ENCODE data around the gene FCN3. TPM values are rescaled to one million over a fixed set of nuclear protein-coding genes. Genes with fewer than 3 reads are reported as not detected.
"Not testable (repeated sequence)": the region's sequence is repeated elsewhere in the genome, so short reads cannot be mapped to it uniquely, and the experiment has no call there.

Gene FCN3
- total RNA-seq = 51.9 TPM
- long read RNA-seq, transcript FCN3-202 (7 exons, 997 nt) = minor isoform, 13 of 122 reads
- long read RNA-seq, transcript FCN3-201 (8 exons, 1,030 nt) = major isoform, 79 of 122 reads
- long read RNA-seq, partial matches to known transcripts = 15 of 122 reads
- long read RNA-seq, other reads (novel, unspliced or antisense) = 15 of 122 reads

DNA sequence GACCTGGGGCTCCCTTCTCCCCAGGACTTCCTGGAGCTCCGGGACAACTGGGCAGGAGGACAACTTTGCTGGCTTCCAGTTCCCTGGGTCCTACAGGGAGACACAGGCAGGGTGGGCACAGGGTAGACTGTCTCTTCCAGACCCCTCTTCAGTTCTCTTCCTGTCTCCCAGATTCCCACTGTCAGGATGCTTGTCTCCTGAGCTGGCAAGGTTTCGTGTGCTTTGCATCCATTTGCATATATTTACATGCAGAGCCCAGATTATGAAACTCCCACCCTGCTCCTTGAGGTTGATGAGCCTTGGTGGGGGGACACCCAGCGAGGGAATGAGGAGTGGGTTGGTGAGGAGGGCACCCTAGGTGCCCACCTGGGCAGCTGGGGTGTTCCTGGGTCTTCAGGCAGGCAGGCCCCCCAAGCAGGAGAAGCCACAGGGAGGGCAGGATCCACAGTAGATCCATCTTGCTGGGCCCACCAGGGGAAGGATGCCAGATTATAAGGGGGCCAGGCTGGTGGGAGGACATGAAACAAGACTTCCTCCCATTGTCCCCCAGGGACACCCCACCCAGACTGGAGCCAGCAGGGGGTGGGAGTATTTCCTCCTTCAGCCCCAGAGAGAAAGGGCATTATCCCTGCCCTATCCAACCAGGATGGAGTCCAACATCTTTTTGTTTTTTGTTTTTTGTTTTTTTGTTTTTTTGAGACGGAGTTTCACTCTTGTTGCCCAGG lies at the start of gene FCN3:
FCN3 (minus strand) TSS at position 463 of the 725 bp plus-strand sequence; CDS start at position 457, 6 bp downstream.
- no peak for DNase-seq (ENCODE audit: low spot score)

DNA sequence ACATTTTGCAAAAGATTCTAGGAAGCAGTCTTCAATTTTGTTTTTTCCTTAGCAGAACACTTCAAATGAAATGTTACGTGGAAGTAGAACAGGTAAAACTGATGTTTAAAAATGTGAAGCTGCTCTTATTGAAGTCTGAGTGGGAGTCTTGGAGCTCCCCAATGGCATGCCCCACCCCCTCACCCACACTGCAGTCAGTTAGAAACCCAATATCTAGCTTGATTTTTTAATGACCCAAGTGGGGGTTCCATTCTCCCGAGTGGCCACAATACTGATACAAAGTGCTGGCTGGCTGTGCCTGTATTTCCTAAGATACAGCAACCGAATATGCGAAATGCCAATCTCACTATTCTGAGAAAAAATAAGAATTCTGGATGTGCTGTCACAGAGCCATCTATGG lies 49.1 kb upstream of the FCN3 start:
- DNase-seq (ENCODE audit: low spot score) = no peak

DNA sequence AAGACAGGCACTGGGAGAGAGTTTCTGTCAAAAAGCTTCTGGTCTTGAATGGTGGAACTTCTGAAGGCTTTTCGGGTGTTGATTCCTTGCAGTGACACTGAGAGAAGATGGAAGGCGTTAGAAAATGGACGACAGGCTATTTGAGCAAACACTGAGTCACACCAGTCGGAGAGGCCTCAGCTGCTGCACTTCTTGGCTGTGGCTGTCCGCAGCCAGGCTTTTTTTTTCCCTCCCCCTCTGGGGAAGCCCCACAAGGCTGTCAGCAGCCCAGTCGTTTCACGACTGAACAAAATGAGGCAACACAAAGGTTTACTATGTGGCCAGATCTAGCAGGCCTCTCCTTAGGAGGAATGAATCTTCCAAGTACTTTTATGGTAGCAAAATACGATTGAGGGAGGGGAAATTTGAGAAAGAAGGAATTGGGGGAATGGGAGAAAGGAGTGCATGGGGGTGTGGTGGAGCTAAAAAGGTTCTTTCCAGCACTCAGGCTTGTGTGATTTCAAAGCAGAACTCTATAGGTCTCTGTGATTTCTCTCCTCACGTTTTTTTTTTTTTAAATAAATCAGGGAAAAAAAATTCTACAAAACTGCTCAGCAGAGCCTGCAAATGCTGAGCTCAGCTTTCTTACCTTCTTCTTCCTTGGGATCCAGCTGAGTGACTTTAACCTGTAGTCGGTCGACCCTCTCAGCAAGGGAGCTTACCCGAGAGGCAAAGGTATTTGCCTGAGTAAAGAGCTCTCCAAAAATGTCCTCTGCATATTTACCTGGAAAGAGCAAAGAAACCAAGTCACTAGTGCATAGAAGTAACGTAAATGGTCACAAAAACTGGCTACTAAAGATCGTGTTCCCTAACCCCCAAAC lies 43.9 kb upstream of the FCN3 start:
- peak; percentile 85 for DNase-seq (ENCODE audit: low spot score)

DNA sequence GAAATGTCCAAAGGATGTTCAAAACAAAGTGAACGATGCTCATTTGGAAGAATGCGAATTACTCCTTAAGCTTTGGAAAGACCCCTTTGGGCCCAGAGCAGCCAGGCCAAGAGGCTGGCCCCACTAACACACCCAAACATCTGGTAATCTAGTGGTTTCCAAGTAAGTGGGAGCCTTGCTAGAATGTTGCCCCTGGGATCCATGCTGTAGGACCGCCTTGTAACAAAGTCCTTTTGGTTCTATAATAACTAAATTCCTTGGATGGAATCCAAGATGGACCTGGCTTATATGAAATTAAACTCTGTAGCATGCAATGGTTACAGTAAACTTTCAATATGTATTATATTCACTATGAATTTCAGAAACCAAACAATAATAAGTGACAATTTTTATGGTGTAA lies 43.1 kb upstream of the FCN3 start:
- no peak for DNase-seq (ENCODE audit: low spot score)

DNA sequence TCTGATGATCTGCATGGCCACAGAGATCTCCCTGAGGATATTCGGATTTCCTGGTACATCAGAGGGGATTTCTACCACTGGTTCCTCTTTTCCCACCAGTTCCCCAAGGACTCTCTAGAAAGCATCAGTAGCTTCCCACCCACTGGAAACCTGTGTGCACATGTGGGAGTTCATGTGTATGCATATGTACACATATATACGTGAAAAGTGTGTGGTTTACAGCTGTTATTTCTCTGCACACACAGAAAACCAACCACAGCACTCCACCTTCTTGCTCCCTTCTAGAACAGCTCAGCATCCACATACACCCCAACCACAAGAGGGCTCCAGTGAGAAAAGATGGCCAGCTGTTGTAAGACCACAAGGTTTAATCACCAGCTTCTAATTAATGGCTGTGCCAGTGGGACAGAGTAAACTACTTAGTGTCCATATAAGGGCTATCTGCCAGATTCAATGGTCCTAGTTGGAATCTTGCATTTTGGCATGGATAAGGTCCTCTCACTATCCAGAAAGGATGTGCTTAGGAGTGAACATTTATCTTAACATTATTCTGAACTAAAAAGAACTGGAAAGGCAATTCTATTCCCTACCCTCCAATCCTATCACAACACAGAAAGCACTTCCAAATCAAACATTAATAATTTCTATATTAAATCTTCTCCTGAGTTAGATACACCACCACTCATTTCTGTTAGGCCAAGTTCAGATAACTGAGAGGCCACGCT lies 41.9 kb upstream of the FCN3 start:
- no peak for DNase-seq (ENCODE audit: low spot score)

DNA sequence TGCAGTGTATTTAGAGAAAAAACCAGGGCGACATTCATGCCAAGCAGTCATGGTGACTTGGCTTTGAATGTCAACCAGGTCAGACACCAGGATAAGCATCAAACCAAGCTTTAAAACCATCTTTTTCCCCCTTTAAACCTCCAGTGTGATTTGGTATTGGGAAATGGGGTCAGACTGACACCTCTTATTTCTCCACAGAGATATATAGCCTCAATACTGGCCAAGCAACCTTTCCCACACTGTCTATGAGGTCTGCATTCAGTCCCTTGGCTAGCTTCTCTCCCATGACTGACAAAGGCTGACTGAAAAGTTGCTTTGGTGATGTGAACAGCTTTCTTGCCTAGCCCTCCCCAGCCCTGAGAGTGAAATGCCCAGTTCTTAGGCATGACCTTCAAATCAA lies 39.5 kb upstream of the FCN3 start:
- DNase-seq (ENCODE audit: low spot score) = no peak

DNA sequence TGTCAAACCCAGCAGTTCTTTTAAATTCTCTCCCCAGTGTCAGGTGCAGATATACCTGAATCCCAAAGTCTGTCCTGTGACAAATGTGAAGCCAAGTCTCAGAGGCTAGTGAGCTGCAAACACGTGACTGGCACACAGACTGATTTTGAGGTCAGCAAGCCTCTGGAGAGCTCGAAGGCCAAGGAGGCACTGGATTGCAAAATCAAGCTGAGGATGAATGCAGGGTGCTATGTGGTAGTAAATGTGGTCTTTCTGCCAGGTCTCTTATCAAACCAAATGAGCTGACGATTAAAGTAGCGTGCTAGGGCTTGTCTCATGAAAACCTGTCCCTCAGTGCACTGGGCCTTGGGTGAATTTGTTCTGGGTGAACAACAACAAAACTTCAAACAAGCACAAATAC lies 38.4 kb upstream of the FCN3 start:
- DNase-seq (ENCODE audit: low spot score) = no peak

DNA sequence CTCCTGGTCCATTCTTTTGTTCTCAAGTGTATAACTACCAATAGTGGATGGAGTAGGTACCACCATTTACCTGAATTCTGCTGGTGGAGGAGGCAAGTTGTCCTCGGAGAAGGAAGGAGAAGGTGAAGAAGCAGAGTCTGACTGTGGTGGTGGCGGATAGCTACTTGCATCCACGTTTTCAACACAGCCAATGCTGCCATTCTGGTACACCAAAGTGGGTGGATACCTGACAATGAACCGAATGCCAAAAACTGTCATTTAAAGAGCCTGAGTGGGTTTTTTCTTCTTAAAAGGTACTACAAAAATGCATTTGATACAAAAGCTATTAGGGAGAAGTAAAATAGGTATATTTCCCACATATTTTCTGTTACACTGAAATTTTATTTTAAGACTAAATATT lies 37.9 kb upstream of the FCN3 start:
- no peak for DNase-seq (ENCODE audit: low spot score)

DNA sequence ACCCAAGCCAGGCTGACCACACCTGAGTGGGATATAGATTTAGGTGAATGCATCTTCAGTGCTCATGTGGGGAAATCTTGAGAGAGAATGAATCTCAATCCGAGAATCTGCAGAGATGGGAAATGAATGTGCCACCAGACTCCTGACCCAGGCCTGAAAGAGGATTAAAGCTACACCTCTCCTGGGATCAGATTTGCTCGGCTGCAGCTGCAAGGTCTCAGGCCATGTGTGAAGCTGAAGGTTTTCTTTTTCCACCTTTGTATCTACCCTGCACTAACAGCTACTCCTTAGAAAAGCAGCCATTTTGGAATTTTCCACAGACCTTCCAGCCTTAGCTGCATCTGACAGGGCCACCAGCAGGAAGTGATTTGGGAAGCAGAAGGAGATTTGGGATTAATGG lies 36.1 kb upstream of the FCN3 start:
- DNase-seq (ENCODE audit: low spot score) = no peak

DNA sequence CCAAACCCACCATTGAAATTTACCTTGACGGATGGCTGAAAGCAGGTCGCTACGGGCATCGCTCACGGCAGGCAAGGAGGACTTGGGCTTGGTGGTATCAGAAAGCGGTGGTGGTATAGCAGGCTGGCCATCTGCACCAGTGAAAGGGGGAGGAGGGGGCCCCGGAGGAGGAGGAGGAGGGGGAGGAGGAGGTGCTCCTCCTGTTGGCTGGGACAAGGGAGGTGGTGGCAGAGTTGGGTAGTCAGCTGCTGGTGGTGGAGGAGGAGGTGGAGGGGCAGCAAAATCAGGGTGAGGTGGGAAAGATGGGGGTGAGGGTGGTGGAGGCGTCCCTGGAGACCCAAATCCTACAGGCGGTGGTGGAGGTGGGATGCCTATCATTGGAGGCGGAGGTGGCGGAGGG lies 35.0 kb upstream of the FCN3 start:
- no peak for DNase-seq (ENCODE audit: low spot score)

DNA sequence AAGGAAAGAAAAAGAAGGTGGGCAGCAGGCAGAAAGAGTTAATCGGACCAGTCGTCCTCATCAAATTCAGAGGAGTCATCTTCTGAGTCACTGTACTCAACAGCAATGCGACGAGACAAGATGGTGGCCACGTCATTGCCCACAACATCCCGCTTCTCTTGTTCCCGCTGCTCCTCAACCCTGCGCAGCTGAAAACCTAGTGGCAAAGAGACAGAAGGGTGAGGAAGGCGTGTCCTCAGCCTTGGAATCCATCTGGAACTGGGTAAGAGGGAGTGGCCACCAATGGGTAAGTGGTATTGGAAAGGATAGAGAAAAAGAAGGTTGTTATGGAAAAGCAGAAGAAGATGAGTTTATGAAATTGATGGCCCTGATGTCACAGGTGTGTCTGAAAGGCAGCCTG lies 33.5 kb upstream of the FCN3 start:
- no peak for DNase-seq (ENCODE audit: low spot score)

DNA sequence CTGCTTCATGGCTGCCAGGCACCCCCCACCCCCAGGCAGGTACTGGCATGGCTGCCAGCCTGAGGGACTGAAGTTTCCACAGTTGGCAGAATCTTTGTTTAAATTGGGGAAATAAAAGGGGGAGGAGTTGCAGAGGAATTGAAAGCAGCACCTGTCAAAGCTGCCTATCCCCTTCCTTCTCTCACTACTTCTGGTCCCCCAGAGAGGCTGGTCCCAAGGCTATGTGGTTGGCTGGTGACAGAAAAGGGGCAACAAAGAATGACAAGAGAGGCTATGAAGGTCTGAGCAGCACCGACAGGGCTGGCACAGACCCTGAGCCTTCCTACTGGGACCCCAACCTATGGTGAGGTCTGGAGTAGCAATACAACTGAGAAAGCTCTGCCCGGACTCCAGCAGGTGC lies 32.2 kb upstream of the FCN3 start:
- not testable (repeated sequence) for DNase-seq (ENCODE audit: low spot score)

DNA sequence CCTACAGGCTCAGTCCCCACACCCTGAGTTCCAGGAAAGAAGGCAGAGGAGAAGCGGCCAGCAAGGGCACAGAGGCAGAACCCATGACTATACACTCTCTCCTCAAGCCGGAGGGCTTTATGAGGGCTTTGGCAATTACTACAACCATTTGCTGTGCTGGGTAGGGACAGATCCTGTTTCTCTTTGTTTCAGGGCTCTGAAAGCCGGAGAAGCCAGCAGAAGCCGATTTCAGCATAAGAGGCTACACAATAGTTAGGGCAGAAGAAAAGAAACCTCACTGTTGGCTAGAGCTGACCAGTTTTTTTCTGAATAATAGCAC lies 31.7 kb upstream of the FCN3 start:
- DNase-seq (ENCODE audit: low spot score) = no peak

DNA sequence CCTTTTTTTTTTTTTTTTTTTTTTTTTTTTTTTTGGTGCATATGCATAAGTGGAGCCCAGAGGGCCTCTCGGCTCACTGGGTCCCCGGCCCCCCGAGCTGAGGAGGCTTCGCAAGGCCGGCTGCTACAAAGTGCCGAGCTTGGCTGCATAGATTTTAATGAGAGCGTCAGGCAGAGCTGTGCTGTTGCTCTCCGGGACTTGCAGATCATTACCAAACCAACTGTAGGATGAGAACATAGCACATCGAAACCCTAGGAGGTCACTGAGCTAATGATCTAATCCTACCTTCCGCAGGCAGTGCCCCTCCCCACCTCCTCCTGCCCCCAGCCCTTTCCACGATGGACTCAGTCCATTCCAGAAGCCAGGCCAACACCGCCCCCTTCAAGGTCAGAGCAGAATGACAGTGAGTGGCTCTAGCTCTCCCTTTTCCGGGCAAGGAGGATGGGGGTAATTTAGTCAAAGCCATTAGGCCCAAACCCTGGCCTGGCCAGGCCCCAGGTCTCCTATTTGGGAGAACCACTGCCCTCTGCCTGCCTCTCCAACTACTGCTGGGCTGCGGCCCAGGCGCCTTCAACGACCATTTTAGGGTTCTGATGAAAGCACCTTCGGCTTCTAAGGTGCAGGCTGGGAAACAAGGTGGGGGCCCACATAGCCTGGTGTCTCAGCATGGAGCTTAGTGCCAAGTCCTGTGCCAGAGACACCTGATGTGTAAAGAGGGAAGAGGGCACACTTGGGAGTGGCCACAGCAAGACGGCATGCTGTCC lies 31.2 kb upstream of the FCN3 start:
- DNase-seq (ENCODE audit: low spot score) = not testable (repeated sequence)

DNA sequence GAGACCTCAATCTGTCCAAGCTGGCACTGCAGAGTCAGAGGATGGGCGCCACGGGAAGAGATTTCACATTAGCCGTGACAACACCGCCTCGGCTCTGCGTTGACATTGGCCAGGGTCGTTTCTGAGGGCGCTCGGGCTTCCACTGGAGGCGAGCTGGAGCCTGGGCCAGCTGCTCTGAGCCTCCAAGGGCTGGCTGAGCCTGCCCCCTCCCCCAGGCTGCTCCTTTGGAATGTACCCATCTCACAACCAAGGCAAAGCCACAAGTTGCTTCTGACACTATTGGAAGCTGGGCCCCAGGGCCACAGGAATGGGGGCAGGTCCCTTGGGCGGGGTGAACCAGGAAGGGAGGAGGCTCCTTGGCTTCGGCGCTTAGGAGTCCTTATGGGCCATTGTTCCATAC lies 30.4 kb upstream of the FCN3 start:
- no peak for DNase-seq (ENCODE audit: low spot score)

DNA sequence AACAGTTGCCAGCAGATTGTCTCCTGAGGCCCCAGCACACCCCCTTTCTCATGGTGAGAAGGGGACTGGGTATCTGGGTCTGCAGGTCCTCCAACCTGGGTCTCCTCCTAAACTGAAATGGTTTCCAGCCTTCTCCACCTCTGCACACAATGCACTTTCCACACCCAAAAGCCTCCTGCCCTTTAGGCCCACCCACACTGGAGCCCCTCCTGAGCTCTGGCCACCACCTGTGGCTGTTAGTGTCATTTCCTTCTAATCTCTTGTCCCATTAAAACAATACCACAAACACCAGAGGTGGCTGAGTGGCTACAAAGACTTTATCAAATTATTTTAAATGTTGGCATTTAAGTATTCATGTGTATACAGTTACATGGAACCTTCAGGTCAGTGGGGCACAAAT lies 29.3 kb upstream of the FCN3 start:
- DNase-seq (ENCODE audit: low spot score) = no peak

DNA sequence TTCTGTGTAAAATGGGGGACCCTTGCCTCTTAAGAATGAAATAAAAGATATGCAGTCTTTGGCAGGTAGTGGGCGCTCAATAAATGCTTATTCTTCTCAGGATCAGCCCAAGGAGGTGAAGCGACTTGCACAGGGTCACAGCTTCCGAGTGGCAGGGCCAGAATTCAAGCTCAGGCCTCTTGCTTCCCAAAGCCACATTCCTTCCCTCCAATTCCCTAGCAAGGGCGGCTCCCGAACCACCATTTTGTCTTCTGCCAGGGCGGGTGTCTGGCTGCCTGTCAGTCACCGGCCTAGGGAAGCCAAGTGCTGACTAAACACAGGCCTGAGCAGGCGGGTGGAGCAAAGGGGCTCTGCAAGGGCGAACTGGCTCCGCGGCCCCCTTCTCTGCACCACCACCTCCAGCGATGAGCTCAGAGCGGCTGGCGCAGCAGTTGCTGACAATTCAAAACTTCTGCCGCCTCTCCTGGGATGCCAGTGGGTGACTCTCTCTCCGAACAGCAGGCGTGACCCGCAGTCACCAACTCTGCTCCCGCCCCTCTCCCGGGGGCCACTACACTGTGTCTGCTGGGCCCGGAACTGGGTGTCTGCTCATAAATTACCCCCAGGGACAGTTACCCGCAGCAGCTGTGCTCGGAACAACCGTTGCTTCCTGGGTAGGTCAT lies 28.6 kb upstream of the FCN3 start:
- DNase-seq (ENCODE audit: low spot score) = no peak

DNA sequence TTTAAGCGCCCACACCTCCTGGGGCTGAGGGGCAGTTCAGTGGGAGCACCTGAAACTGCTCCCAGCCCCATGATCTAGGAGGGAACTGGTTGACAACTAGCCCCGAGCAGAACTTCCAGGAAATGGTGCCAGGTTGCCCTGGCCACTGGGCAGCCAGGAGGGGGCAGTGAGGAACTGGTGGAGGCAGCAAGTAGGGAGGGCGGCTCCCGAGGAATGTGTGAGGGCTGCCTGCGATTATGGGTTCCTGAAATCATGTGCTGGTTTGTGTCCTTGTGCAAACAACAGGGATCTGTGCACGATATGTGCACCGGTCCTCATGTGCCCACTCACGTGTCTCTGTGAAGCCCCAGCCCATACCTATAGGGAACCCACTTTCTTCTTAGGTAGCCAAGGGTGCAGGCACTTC lies 27.7 kb upstream of the FCN3 start:
- no peak for DNase-seq (ENCODE audit: low spot score)

DNA sequence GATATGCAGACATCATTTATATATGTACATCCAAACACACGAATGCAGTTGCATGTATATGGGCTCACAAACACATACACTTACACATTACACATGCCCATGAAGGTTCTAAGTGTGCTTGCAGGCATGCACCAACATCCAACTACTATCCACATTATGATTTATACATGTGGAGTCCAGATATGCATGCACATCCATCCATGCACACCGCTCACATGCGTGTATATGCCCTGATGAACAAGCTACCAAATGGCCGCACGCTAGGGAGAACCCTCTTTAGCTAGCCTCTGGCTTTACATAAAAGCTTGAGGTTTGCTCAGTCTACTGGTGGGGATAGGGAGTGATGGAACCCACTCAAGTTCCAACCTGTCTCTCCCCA lies 26.3 kb upstream of the FCN3 start:
- no peak for DNase-seq (ENCODE audit: low spot score)

DNA sequence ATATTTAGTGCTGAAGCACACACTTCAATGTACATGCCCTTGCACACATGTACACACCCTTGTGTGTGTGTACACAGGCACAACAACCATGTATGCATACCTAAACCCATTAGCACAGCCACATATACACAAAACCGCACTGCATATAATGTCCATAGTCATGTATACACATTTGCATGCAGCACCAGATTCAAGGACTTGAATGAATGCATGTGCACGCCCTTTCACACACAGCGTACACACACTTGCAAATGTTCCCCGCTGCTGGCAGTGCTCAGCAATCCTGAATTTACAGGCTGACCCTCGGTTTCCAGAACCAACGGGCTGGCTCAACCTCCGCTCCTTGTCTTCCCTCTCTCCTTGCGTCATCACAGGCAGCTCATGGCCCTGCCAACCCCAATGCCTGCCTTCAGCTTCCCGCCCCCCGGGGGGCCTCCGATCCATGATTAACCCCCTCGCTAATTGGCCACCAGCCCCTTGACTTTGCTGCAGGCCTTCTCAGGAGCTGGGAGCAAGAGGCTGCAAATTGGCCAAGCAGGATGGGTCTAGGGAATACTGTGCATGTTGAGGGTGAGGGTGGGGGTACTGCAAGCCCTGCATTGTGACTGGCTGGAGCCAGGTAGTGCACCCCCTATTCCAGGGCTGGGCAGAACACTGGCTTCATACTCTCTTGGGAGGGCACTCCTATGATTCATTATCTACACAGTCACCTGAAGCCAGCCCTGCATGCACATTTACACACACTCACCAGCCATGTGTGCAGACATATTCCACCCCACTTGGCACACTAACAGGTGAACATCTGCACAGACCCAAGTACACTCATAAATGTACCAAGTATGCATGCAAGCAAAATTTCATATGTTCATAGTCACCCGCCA lies 25.7 kb upstream of the FCN3 start:
- DNase-seq (ENCODE audit: low spot score) = no peak

All from mesenteric fat pad (tissue), 1 donor.